ENCODE results near the gene SPO11.

GRCh38 chr20:57390604-57391438 lies 61.2 kb downstream of the SPO11 start, which contains the start of gene RBM38:
- TF ChIP-seq CTCF (conservative IDR thresholded peaks at IDR 0.05; ENCODE audit: low read depth in 2 of 2): no peak
- TF ChIP-seq EZH2 (IDR thresholded peaks at IDR 0.05; ENCODE audit: low read depth, unreplicated experiment): no peak
- no peak for TF ChIP-seq JUNB (IDR thresholded peaks at IDR 0.05; ENCODE audit: unreplicated experiment)
- TF ChIP-seq, protein P1, sequence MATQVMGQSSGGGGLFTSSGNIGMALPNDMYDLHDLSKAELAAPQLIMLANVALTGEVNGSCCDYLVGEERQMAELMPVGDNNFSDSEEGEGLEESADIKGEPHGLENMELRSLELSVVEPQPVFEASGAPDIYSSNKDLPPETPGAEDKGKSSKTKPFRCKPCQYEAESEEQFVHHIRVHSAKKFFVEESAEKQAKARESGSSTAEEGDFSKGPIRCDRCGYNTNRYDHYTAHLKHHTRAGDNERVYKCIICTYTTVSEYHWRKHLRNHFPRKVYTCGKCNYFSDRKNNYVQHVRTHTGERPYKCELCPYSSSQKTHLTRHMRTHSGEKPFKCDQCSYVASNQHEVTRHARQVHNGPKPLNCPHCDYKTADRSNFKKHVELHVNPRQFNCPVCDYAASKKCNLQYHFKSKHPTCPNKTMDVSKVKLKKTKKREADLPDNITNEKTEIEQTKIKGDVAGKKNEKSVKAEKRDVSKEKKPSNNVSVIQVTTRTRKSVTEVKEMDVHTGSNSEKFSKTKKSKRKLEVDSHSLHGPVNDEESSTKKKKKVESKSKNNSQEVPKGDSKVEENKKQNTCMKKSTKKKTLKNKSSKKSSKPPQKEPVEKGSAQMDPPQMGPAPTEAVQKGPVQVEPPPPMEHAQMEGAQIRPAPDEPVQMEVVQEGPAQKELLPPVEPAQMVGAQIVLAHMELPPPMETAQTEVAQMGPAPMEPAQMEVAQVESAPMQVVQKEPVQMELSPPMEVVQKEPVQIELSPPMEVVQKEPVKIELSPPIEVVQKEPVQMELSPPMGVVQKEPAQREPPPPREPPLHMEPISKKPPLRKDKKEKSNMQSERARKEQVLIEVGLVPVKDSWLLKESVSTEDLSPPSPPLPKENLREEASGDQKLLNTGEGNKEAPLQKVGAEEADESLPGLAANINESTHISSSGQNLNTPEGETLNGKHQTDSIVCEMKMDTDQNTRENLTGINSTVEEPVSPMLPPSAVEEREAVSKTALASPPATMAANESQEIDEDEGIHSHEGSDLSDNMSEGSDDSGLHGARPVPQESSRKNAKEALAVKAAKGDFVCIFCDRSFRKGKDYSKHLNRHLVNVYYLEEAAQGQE (IDR thresholded peaks at IDR 0.05; ENCODE audit: unreplicated experiment): no peak
- TF ChIP-seq POLR2AphosphoS5 (IDR thresholded peaks at IDR 0.05; ENCODE audit: low read depth): peak; percentile 68
- no peak for TF ChIP-seq CREB1 (CRISPR knock-in tag; IDR thresholded peaks at IDR 0.05; ENCODE audit: low read depth)

Measured in GM23338 (cell line).